ENCODE data around the gene CASKIN2.
A peak's percentile ranks its signal among the peaks of the same experiment; 100 is the strongest.

CASKIN2 gene

DNA sequence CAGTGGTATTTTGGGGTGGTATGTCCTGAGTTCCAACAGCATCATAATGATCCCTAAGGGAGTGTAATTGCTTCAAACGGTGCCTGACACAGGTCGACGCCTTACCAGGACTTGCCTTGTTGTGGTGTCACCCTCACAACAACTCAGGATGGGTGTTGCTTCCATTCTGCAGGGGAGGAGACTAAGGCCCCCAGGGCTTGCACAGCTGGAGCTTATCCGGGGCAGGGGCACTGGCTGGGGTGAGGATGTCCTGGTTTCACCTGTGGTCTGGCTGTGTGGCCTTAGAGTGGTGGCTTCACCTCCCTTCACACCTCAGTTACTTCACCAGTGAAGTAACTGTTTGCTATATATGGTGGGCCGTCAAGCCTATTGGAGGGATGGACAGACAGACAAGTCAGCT is 33.5 kb upstream of the CASKIN2 start:
- DNase-seq: no peak

DNA sequence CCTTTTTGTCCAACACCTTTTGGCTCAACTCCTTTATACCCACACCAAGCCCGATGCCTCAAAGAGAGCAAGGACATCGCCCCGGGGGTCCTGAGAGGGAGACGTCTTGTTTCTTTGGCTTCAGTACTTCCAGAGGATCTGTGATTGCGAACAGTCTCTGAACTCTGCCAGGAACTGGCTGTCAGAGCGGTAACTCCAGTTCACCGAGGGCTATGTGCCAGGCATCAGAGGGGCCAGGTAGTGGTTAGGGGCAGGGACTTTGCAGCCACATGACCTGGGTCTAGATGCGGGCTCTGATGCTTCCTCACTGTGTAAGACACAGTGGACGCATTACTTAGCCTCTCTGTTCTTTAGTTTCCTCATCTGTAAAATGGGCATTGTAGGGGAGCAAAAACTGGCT is 31.8 kb upstream of the CASKIN2 start:
- DNase-seq: no peak

DNA sequence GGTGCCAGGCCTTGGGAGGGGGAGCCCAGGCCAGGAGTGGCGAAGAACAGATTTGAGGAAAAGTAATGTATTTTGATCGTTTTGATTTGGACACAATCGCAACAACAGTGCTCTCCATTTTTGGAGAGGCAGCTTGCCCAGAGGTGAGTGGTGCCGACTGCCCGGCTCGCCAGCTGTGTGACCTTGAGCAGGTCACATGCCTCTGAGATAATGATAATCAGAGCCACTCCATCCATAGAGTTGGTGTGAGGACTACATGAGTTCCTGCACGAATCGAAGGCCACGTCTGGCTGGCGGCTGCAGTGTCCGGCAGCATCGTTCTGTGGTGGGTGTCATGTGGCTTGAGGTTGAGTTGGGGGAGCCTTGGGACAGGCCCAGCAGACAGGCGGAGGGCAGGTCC is 30.8 kb upstream of the CASKIN2 start:
- no peak for DNase-seq

DNA sequence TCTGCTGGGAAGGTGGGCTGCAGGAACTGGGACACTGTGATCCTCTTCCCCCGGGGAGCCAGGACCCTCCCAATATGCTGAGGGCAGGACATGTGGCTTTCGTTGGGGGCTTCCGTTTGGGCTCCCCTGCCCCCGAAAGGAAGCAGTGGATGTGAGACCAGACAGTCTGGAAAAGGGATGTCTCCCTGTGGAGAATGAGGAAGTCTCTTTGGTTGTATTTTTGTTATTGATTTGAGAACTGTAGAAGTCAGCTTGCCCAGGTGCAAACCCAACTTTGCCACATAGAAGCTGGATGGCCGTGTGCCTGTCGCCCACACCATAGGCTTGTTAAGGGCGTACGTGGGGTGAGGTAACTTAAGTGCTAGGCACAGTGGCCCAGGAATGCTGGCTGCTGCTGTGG is 28.9 kb upstream of the CASKIN2 start:
- no peak for DNase-seq

DNA sequence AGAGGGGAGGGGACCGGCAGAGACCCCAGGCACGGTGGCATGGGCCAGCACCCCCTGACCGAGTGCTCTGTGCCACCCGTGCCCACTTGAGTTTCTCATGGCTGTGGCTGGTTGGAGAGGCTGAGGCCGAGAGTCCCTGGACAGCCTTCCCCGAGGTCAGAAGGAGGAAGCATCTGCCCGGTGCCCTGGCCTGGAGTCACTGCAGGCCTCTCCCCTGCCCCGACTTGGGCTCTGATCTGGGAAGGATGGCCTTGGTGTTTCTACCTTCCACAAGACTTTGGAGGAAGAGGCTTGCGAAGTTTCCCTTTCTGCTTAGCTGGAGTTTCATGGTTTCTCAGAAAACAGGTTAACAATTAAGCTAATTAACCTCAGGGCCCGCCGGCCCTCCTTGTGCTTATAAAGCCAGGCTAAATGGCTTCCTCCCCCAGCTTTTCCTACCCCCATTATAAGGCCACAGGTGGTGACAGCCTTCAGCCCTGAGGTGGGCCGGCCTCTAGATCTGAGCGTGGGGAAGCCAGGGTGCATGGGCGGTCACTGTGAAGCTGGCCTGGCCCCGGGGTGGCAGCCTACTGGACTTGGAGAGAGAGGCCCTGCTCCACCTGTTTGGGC is 27.5 kb upstream of the CASKIN2 start:
- DNase-seq: no peak

DNA sequence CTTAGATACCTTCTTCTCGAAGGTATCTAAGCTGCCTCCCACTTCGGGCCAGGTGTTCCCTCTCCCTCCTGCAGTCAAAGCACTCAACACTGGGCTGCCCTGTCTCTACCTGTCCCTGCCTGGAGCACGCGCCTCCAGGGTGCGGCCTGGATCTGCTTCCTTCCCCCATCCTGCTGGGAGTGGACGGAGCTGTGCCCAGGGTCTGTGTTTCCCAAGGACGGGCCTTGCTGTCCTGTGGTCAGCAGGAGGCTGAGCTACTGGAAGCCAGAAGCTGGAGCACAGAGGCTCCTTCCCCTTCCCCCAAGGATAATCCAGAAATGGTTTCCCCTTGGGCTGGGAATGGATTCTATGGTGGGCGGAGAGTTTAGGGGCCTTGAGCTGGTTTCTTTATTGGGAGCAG is 26.9 kb upstream of the CASKIN2 start:
- no peak for DNase-seq

DNA sequence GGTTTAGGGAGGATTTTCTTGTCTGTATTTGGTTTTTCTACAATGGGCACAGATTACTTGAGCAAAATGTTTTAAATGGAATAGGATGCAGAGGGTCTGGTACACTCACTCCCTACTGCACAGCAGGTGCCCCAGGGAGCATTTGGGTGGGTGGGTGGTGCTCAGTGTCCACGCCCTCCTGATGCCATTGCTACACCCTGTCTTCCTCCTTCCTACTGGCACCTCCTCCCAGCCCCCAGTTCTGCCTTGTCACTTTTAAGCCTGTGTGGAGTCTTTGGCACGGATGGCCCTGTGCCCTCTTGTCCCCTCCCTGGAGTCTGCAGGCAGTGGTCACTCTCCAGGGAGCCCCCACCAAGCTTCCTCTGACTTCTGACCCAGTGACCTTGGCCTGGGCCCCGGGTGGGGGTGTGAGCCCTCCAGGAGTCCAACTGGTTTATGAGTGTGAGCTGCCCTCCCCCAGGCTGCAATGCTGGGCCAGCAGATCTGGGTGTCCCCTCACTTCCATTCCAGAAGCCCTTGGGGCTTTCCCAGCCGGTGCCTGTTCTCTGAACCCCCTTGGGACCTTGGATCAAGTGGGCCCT is 25.7 kb upstream of the CASKIN2 start:
- DNase-seq: no peak

DNA sequence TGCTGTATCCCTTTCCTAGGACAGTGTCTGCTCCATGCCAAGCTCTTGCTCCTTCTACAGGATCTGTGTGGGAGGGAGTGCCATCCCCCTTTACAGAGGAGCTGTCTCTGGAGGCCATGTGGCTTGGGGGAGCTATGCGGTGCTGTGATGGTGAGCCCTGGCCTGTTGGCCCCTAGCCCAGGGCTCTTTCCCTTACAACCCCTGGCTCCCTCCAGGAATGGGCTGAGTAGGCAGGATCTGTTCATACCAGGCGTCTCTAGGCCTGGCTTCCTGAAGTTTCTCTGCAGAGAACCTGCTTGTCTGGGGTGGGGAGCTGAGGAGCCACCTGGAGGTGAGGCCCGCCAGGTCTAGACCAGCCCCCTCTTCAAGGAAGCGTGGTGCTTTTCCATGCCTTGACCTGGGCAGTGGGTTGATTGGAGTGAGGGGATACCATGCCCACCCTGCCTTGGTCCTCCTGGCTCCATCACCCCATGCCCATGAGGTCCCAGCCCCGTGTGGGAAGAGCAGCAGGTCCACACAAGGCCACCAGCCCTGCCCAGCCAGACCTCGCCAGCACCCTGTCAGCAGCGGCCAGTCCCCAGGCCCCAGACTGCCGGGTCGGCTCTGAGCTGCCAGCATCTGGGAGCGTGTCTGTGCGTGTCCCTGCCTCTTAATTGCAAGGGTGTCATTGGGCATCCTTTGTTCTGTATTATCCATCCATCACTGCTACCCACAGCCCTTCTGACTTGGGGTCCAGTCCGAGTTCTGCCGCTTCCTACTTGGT is 24.8 kb upstream of the CASKIN2 start:
- no peak for DNase-seq

DNA sequence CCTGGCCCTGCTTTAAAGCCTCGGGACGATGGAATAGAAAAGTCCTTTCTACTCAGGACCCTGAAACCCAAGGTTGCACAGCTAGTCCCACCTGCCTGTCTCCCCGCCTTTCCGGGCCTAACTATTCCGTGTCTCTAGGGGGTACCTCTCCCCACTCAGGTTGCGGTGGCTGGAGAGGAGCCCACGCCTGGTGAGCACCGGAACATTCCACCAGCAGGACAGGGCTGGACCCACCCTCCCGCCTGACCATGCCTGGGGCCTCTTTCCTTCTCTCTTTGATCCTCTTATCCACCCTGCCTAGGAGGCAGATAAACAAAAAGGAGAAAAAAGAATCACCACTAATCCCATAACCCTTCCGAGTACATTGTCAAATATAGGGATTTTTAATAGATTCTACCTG is 21.0 kb upstream of the CASKIN2 start:
- DNase-seq: no peak

DNA sequence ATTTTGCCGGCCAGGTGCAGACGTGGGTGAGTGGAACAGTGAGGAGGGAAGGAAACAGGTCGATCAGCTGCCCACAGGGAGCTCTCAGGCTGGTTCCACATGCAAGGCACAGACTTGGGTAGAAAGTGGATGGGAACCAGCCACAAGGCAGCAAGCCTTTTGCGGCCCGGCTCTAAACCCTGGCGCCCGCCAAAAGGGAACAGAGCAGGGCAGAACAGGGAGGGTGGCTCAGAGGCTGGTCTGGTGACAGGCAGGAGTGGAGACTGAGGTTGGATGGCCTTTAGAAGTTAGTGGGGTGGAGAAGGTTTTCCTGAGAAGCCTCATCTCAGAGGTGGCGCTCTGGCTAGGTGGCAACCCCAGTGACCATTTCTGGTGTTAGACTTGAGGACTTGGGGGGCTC is 20.5 kb upstream of the CASKIN2 start:
- no peak for DNase-seq

DNA sequence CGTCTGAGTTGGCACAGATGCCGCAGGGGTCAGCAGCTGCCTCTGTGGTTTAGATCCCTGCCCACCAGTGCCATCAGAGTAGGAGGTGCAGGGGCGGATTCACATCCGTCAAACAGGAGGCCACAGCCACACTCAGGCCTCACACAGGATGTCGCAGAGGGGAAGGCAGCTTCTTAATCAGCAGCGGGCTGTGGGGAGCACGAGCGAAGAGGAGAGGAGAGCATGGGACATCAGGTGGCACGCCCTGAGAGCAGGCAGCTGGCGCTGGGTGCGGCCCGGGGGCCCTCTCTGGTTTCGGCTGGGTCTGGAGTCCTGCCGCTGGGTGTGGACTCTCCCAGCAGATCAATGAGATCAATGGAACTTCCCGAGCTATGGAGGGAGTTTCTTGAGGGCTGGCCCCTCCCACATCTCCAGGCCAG is 19.8 kb upstream of the CASKIN2 start:
- no peak for DNase-seq

DNA sequence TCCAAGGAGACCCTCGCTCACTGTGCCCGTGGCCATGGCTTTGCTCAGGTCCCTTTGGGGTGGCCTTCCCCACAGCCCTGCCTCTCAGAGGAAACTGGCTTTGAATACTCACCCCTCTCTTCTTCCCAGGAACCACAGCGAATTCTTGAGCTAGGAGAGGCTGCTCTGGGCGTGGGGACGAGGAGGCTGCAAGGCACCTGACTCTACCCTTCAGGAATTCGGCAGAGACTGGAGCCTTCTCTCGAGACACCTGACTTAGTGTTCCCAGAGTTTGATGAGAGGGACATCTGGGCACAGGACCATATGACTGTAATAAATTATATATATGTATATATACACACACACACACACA is 16.4 kb upstream of the CASKIN2 start:
- DNase-seq: no peak

DNA sequence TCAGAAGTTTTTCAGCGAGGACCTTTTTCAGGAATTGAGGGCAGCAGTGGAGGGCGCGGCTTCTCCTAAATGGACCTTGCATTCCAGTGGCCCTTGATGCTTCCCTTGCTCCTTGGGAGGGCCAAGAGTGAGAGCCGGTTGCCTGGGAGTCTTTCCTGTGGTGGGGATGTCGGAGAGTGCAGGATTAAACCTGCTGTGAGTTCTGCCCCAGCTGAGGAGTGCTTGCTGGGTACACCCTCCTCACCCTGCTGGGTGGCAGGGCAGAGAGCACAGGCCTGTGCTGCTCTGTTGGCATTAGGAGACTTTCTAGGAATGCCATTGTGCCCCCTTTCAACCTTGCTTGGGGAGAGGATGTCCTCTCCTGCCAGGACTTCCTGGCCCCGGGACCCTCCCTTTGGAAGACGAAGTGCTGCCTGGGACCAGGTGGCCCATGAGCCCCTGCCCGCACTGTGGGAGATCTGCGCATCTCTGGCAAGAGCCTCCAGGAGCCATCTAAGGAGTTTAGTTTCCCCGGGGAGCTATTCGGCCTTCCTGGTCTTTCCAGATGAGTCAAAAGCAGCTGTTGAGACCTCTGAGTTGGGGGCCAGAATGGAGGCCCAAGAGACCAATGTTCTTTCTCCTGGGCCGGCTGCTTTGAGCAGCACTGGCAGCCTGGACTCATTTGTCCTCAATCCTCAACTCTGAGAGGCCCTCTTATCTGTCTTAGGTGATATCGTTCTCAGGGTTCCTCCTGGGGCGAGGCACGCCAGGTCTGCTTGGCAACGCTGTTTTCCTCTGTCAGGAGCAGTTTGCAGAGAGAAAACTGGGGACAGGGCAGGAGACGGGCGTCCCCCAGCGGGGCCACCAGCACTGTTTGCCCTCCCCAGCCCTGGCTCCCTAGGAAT is 15.7 kb upstream of the CASKIN2 start:
- no peak for DNase-seq

DNA sequence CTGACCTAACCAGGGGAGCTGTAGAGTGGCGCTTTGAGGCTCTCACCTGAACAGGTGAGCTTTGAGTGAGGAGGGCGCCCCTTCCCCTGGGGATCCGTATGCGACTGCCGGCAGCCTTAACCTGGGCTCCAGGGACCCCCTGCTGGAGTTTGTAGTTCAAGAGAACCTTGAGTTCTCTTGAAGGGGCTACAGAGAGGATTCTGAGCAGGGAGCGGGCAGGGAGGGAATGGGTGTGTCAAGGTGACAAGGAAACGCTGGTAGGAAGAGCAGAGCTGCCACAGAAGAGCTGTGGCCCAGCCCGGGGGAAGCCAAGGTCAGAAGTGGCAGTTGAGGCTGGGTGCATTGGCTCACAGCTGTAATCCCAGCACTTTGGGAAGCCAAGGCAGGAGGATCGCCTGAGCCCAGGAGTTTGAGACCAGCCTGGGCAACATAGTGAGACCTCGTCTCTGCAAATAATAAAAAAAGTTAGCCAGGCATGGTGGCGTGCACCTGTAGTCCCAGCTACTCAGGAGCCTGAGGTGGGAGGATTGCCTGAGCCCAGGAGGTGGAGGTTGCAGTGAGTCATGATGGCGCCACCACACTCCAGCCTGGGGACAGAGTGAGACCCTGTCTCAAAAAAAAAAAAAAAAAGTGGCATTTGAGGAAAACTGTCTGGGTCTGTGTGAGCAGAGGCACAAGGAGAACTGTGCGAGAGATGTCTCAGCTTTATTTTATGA is 11.4 kb upstream of the CASKIN2 start:
- DNase-seq: no peak

DNA sequence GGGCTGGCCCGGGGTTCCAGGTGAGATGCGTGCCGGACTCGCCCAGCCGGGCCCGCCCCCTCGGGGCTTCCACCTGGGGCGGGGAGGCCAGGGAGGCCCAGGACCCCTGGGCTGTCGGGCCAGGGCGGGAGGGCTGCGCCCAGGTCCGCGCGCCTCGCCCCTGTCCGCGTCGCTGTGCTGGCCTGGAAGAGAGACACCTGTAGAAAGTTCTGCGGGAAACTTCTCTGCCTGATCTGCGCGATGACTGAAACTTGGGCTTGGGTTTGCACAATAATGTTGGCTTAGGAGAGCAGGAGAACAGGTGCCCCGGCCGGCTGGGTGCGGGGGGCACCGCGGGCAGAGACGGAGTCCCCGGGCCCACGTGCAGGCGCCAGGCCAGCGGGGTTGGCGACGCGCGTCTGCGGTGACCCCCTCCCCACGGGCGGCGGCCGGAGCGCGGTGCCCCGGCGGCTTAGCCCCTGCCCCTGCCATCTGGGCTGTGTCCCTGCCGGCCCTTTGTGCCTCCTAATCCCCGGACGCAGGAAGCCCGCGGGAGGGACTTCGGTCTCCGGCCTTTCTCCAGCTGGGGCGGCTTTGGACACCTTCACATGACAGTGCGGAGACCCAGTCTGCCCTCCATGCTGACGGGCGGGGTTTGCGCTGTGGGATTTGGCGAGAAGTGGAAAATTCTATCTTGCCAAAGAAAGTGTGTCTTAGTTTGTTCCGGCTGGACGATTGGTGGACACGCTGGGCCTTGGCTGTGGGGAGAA is 10.6 kb upstream of the CASKIN2 start:
- DNase-seq: no peak

DNA sequence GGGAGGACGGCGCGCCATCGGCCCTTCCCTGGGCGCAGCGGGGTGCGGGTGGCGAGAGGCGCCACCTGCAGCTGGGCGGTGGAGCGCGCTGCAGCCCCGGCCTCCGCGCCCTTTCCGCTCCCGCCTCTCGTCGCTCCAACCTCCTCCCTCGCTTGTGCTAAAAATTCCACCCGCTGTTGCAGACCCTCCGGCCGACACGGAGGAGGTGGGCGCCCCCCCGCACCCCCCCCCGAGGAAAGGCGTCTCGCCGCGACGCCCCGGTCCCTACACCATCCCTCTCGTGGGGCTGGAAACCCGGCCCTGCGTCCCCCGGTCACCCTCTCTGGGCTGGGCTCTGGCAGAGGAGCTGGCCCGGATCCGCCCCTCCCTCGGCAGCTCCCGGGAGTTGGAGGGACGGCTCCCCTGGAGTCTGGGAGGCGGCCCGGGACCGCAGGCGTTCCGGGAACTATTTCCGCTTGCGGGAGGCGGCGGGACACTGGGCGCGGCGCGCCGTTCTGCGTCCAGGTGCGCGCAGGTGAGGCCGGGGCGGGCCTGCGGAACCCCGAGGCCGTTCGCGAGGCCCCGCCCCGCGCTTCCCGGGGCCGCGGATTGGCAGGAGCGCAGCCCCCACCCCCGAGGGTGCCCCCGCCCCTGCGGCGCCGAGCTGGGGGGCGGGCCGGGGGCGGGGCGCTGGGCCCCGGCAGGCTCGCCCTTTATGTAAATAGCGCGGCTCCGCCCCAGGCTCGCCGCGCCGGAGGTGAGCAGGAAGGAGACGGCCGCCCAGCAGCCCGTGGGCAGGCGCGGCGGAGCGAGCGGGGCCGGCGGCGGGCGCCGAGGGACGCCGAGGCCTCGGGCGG is 9.9 kb upstream of the CASKIN2 start, which contains the start of gene LLGL2:
Gene LLGL2 (plus strand): TSS at position 728 of the 836 bp plus-strand sequence. CDS start 17,730 bp downstream, outside the sequence.
- DNase-seq: peak; percentile 76

DNA sequence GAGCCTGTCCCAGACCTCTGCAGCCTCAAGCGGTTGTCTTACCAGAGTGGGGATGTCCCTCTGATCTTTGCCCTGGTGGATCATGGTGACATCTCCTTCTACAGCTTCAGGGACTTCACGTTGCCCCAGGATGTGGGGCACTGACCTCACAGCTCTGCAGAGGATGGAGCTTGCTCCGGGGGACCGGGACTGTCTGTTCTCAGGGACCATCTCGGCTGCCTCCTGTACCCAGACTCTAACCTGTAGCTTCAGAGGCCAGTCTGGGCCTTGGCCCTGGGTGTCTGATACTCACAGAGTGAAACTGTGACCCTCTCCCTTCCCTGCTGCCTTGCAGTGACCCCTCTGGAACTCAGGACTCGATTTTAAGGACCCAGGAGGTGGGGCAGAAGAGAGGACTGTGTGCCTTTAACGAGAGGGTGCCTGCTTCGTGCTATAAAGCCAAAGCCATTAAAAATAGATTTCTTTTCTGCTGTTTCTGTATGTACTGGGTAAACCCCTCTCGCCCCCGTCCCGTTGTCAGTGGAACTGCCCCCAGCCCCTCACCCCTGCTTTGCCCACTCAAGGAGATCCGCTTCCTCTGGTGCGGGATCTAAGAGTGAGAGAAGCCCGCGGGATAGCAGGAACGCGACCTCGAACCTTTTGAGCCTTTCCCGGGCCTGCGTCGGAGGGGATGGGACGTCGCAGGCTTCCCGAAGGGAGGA is 9.1 kb upstream of the CASKIN2 start:
- DNase-seq: no peak

DNA sequence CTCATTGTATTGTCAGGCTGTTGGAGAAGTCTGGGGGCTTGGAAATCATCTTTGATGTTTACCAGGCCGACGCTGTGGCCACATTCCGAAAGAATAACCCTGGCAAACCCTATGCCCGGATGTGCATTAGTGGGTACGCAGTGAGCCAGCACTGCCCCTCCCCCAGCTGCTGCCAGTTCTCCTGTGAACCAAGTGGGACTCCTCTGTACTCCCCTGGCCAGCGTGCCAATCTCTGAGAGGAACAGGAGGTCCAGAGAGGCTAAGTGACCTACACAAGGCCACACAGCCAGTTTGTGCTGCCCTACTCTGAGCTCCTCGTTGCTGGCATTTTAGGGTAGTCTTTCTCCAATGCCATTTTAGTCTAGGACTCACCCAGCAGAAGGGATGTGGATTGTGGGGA is 8.3 kb upstream of the CASKIN2 start:
- no peak for DNase-seq

DNA sequence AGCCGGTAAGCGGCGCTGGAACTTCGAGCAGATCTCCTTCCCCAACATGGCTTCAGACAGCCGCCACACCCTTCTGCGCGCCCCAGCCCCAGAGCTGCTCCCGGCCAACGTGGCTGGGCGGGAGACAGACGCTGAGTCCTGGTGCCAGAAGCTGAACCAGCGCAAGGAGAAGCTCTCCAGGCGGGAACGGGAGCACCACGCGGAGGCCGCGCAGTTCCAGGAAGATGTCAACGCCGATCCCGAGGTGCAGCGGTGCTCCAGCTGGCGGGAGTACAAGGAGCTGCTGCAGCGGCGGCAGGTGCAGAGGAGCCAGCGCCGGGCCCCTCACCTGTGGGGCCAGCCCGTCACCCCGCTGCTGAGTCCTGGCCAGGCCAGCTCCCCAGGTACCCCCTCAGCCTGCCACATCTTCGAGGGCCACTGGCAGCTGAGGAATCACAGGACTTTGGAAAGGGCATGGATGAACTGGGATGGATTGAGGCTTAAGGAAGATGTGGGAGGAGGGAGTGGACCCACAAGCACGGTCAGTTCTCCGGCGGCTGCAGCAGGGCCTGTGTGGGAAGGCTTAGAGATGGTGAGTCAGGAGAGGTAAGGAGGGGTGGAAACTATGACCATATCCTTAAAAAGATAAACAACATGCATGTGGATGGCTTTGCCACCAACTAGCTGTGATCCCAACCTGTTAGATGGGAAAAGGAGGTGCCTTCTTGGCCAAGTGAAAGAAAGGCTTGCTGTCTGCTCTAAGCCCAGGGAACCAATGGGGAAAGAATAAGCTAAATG is 6.8 kb upstream of the CASKIN2 start:
- DNase-seq: no peak

DNA sequence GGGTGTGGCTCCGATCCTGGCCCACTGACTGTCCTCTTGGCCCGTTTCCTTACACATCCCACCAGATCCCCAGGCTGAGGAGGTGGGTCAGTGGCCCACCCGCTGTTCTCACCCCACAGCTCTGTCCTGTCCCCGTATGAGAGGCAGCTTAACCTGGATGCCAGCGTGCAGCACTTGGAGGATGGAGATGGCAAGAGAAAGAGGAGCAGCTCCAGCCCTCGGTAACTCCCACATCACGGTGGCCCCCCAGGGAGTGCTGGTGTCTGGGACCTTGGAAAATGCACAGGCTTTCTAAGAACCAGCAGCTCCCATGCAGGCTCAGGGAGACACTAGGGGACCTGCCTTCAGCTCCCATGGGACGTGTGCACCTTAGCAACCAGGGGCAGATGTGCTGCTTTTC is 6.0 kb upstream of the CASKIN2 start:
- no peak for DNase-seq

Data from NCI-H1048 (cell line).